Bronchial epithelial cell (primary cell): ENCODE results near the gene SH3BP4. TPM values are rescaled to one million over a fixed set of nuclear protein-coding genes. Genes with fewer than 3 reads are reported as not detected.
A peak's percentile ranks its signal among the peaks of the same experiment; 100 is the strongest.

ENCODE experiments used
- DNase-seq: peaks from one replicate; pipeline ENCODE4 v3.0.0-alpha.2; 2010; ENCODE audit warnings: low read depth
- FAIRE-seq: peaks from 2 replicates; lab custom pipeline; 2011; peaks lifted over from hg19 to GRCh38; lab: Jason Lieb, UNC
- H3K27me3 ChIP-seq: 2 replicates; pipeline ENCODE4 v1.5.1; 2011; ENCODE audit warnings: low read length; ENCODE audit not compliant: control insufficient read depth, insufficient read depth
- H3K36me3 ChIP-seq: 2 replicates; pipeline ENCODE4 v1.5.1; 2011; ENCODE audit warnings: low read length; ENCODE audit not compliant: control insufficient read depth, insufficient read depth
- H3K4me3 ChIP-seq: 2 replicates; pipeline ENCODE4 v1.5.1; 2011; ENCODE audit warnings: mild to moderate bottlenecking, low read depth, low read length, control low read depth
- CTCF ChIP-seq: IDR thresholded peaks from 2 replicates; pipeline ENCODE4 v1.5.1; 2011; ENCODE audit warnings: mild to moderate bottlenecking, moderate library complexity, low read length, control low read depth, inconsistent platforms; ENCODE audit not compliant: insufficient read depth, severe bottlenecking
- total RNA-seq: library from RNA; depleted of rRNA; stranded (reverse); fragments of >200 nt; gene quantifications from 2 replicates; pipeline ENCODE4 v1.2.1, GENCODE V29; 2014

SH3BP4 gene
- total RNA-seq, 1 donor from 2014 or later: 22.1 TPM

- FAIRE-seq (no peak), DNase-seq (no peak)
- no peak for TF ChIP-seq CTCF
- Histone ChIP-seq H3K36me3 (peaks cover 4% of the 10 kb centered on the region), H3K4me3 (no peak overlapping the region), H3K27me3 (no peaks in the 10 kb centered on the region)
Measured at GRCh38 chr2:234988491-234988890, 36.7 kb downstream of the SH3BP4 start.

GRCh38 chr2:234989183-234989701 is 37.4 kb downstream of the SH3BP4 start:
- Histone ChIP-seq H3K36me3 (peaks cover 2% of the 10 kb centered on the region), H3K4me3 (no peak overlapping the region), H3K27me3 (no peaks in the 10 kb centered on the region)
- FAIRE-seq (no peak), DNase-seq (peak; percentile 65)
- no peak for TF ChIP-seq CTCF

- FAIRE-seq: no peak
Measured at GRCh38 chr2:234990300-234990699, 38.5 kb downstream of the SH3BP4 start.

GRCh38 chr2:234991290-234991689 is 39.5 kb downstream of the SH3BP4 start:
- Histone ChIP-seq H3K27me3 (no peaks in the 10 kb centered on the region), H3K36me3 (peaks cover 14% of the 10 kb centered on the region), H3K4me3 (no peak overlapping the region)
- FAIRE-seq: no peak
- DNase-seq: no peak
- no peak for TF ChIP-seq CTCF

More at GRCh38 chr2:234990300-234990699, 38.5 kb downstream of the SH3BP4 start:
- Histone ChIP-seq H3K36me3 (peaks cover 11% of the 10 kb centered on the region), H3K4me3 (no peak overlapping the region), H3K27me3 (no peaks in the 10 kb centered on the region)
- DNase-seq: no peak
- TF ChIP-seq CTCF: no peak

GRCh38 chr2:234991793-234992192 is 40.0 kb downstream of the SH3BP4 start:
- FAIRE-seq (no peak), DNase-seq (no peak)
- Histone ChIP-seq H3K27me3 (no peaks in the 10 kb centered on the region), H3K36me3 (peaks cover 15% of the 10 kb centered on the region), H3K4me3 (no peak overlapping the region)
- no peak for TF ChIP-seq CTCF

GRCh38 chr2:234992196-234992595 is 40.4 kb downstream of the SH3BP4 start:
- TF ChIP-seq CTCF: no peak
- FAIRE-seq (no peak), DNase-seq (no peak)
- no peak overlapping the region for H3K4me3 ChIP-seq
- H3K36me3 ChIP-seq: peaks cover 17% of the 10 kb centered on the region
- H3K27me3 ChIP-seq: no peaks in the 10 kb centered on the region
